DOHH2 (cell line): ENCODE measurements around the gene HECW1.

Experiments used
- H3F3A ChIP-seq: fragments of 200-600 bp; sonication (generic), shearing (Covaris generic); 2 replicates; pipeline ENCODE4 v1.6.0; 2016; ENCODE audit warnings: antibody characterized with exemption, mild to moderate bottlenecking; ENCODE audit not compliant: control insufficient read depth, insufficient read depth
- H3K27ac ChIP-seq: fragments of 200-600 bp; sonication (generic); 2 replicates; pipeline ENCODE4 v1.5.1; 2014; ENCODE audit warnings: low read depth, mild to moderate bottlenecking, low read length, moderate library complexity
- H3K27me3 ChIP-seq: fragments of 200-600 bp; sonication (generic); 2 replicates; pipeline ENCODE4 v1.6.1; 2014; ENCODE audit warnings: mild to moderate bottlenecking, low read length, mixed read lengths; ENCODE audit not compliant: control insufficient read depth
- H3K36me3 ChIP-seq: fragments of 200-600 bp; sonication (generic); 2 replicates; pipeline ENCODE4 v1.6.1; 2014; ENCODE audit warnings: mild to moderate bottlenecking, low read length, moderate library complexity, mixed read lengths; ENCODE audit not compliant: control insufficient read depth
- H3K4me1 ChIP-seq: fragments of 200-600 bp; sonication (generic); 2 replicates; pipeline ENCODE4 v1.6.1; 2014; ENCODE audit warnings: mild to moderate bottlenecking, low read length, mixed read lengths; ENCODE audit not compliant: control insufficient read depth
- H3K4me2 ChIP-seq: fragments of 200-600 bp; sonication (generic); 2 replicates; pipeline ENCODE4 v1.6.0; 2014; ENCODE audit warnings: mild to moderate bottlenecking, low read length, moderate library complexity
- H3K4me3 ChIP-seq: fragments of 200-600 bp; sonication (generic); 2 replicates; pipeline ENCODE4 v1.5.1; 2014; ENCODE audit warnings: mild to moderate bottlenecking, low read length, mixed read lengths
- H3K79me2 ChIP-seq: fragments of 200-600 bp; sonication (generic); 2 replicates; pipeline ENCODE4 v1.6.1; 2014; ENCODE audit warnings: mild to moderate bottlenecking, low read length, mixed read lengths; ENCODE audit not compliant: control insufficient read depth
- H3K9me2 ChIP-seq: fragments of 200-600 bp; sonication (generic); replicated peaks from 2 replicates; pipeline ENCODE4 v1.6.1; 2014; ENCODE audit warnings: mild to moderate bottlenecking, low read length, mixed read lengths; ENCODE audit not compliant: control insufficient read depth
- H3K9me3 ChIP-seq: fragments of 200-600 bp; sonication (generic); 2 replicates; pipeline ENCODE4 v1.6.1; 2014; ENCODE audit warnings: antibody characterized with exemption, low read length, mixed read lengths; ENCODE audit not compliant: control insufficient read depth, insufficient read depth
- H4K20me1 ChIP-seq: fragments of 200-600 bp; sonication (generic); 2 replicates; pipeline ENCODE4 v1.6.0; 2014; ENCODE audit warnings: low read depth, mild to moderate bottlenecking, antibody characterized with exemption, low read length, moderate library complexity; ENCODE audit not compliant: control insufficient read depth, insufficient read depth
- EZH2phosphoT487 ChIP-seq: fragments of 200-600 bp; sonication (generic); IDR thresholded peaks from 2 replicates; pipeline ENCODE4 v1.6.1; 2017; ENCODE audit warnings: borderline replicate concordance, mild to moderate bottlenecking, antibody characterized with exemption, low read length, moderate library complexity, mixed read lengths
- TF ChIP-seq, protein P1 (sequence below): fragments of 200-600 bp; sonication (generic); IDR thresholded peaks from one replicate; pipeline ENCODE4 v1.5.1; 2014; ENCODE audit warnings: antibody characterized with exemption, mild to moderate bottlenecking, low read depth, low read length; ENCODE audit not compliant: poor library complexity, severe bottlenecking

HECW1 gene

DNA sequence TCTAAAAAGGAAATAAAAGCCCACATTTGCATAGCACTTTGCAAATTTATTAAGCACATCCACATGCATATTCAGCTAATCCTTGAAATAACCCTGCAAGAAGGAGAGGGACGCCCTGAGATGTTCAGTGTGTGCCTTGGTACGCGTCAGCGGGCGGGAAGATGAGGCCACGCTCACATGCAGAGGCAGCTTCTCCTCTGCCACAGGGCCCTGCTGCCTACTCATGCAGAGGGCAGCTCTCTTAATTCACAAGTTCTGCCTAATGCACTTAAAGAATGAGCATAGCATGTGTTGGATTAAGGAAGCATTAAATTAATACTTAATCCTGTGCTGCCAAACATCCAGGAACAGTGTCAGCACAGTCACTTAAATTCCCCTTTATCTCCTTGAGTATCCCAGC lies 132.3 kb downstream of the HECW1 start:
- Histone ChIP-seq H3K4me3 (no peak overlapping the region), H3K4me1 (no peaks in the 10 kb centered on the region), H3F3A (no peaks in the 10 kb centered on the region), H3K36me3 (no peaks in the 10 kb centered on the region), H3K27ac (no peak overlapping the region), H3K79me2 (no peaks in the 10 kb centered on the region), H3K4me2 (no peak overlapping the region), H4K20me1 (no peaks in the 10 kb centered on the region), H3K9me3 (no peaks in the 10 kb centered on the region), H3K9me2 (no peaks in the 10 kb centered on the region), H3K27me3 (no peaks in the 10 kb centered on the region)
- TF ChIP-seq EZH2phosphoT487: no peak
- TF ChIP-seq, protein P1, sequence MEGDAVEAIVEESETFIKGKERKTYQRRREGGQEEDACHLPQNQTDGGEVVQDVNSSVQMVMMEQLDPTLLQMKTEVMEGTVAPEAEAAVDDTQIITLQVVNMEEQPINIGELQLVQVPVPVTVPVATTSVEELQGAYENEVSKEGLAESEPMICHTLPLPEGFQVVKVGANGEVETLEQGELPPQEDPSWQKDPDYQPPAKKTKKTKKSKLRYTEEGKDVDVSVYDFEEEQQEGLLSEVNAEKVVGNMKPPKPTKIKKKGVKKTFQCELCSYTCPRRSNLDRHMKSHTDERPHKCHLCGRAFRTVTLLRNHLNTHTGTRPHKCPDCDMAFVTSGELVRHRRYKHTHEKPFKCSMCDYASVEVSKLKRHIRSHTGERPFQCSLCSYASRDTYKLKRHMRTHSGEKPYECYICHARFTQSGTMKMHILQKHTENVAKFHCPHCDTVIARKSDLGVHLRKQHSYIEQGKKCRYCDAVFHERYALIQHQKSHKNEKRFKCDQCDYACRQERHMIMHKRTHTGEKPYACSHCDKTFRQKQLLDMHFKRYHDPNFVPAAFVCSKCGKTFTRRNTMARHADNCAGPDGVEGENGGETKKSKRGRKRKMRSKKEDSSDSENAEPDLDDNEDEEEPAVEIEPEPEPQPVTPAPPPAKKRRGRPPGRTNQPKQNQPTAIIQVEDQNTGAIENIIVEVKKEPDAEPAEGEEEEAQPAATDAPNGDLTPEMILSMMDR: no peak

DNA sequence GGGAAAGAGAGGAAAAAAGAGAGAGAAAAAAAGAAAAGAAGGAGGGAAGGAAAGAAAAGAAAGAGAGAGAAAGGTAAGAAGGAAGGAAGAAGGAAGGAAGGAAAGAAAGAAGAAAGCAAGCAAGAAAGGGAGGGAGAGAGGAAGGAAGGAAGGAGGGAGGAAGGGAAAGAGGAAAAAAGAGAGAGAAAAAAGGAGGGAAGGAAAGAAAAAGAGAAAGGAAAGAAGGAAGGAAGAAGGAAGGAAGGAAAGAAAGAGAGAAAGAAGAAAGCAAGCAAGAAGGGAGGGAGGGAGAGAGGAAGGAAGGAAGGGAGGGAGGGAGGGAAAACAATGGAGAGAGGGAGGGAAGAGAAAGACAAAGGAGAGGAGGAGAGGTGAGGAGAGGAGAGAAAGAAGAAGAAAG lies 135.3 kb downstream of the HECW1 start:
- Histone ChIP-seq H3F3A (no peaks in the 10 kb centered on the region), H3K27me3 (peaks cover 7% of the 10 kb centered on the region), H3K4me3 (no peak overlapping the region), H4K20me1 (no peaks in the 10 kb centered on the region), H3K9me3 (no peaks in the 10 kb centered on the region), H3K27ac (no peak overlapping the region), H3K4me1 (no peaks in the 10 kb centered on the region), H3K36me3 (no peaks in the 10 kb centered on the region), H3K9me2 (no peaks in the 10 kb centered on the region), H3K79me2 (no peaks in the 10 kb centered on the region), H3K4me2 (no peak overlapping the region)
- TF ChIP-seq, protein P1: no peak
- TF ChIP-seq EZH2phosphoT487: no peak

DNA sequence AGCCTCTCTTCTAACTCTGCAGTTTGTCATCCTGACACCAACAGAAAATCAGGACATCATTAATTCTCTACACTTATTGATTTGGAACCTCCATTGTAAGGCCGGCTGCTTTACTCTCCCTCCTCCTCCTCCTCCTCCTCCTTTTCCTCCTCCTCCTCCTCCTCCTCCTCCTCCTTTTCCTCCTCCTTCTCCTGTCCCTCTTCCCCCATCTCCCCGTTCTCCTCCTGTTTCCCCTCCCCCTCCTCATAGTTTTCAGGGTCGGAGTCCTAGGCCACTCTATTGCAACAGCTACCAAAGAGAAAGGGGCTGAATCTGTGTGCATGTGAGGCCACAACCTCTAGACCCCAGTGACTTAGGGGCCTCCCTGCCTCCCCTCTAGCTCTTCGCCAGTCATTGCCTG lies 136.1 kb downstream of the HECW1 start:
- H3K36me3 ChIP-seq: no peaks in the 10 kb centered on the region
- H3K27ac ChIP-seq: no peak overlapping the region
- no peaks in the 10 kb centered on the region for H3K9me2 ChIP-seq
- no peaks in the 10 kb centered on the region for H3F3A ChIP-seq
- TF ChIP-seq, protein P1: no peak
- TF ChIP-seq EZH2phosphoT487: no peak
- no peaks in the 10 kb centered on the region for H3K4me1 ChIP-seq
- no peaks in the 10 kb centered on the region for H3K79me2 ChIP-seq
- no peak overlapping the region for H3K4me3 ChIP-seq
- no peaks in the 10 kb centered on the region for H3K9me3 ChIP-seq
- H3K4me2 ChIP-seq: no peak overlapping the region
- H3K27me3 ChIP-seq: peaks cover 7% of the 10 kb centered on the region
- no peaks in the 10 kb centered on the region for H4K20me1 ChIP-seq
